HG03108 (cell line): ENCODE results near the gene MOB1A.
A peak's percentile ranks its signal among the peaks of the same experiment; 100 is the strongest.
"Not testable (repeated sequence)": the region's sequence is repeated elsewhere in the genome, so short reads cannot be mapped to it uniquely, and the experiment has no call there.

Experiments used
- ATAC-seq: cut with Tn5 transposase; IDR thresholded peaks from one replicate; pipeline ENCODE4 v1.9.1; 2021; ENCODE audit warnings: moderate library complexity; ENCODE audit not compliant: unreplicated experiment

MOB1A gene

GRCh38 chr2:74199275-74199701 lies 20.6 kb upstream of the MOB1A start:
- no peak for ATAC-seq

- peak; percentile 89 for ATAC-seq
These were observed 20.0 kb upstream of the MOB1A start, which contains the start of gene MTHFD2 for GRCh38 chr2:74198461-74199274. Gene MTHFD2 (plus strand): TSS chr2:74198615. CDS start chr2:74198642, 27 bp downstream.

- no peak for ATAC-seq
These were observed 19.4 kb upstream of the MOB1A start for GRCh38 chr2:74198023-74198460.

- no peak for ATAC-seq
These were observed 18.4 kb upstream of the MOB1A start for GRCh38 chr2:74197049-74197448.

- ATAC-seq: no peak
These were observed 16.1 kb upstream of the MOB1A start for GRCh38 chr2:74194799-74195198.

- ATAC-seq: no peak
These were observed 13.1 kb upstream of the MOB1A start for GRCh38 chr2:74191596-74192380.

- no peak for ATAC-seq
These were observed 10.0 kb upstream of the MOB1A start for GRCh38 chr2:74188696-74189095.

GRCh38 chr2:74188018-74188601 lies 9.4 kb upstream of the MOB1A start:
- ATAC-seq: no peak

GRCh38 chr2:74186706-74187105 lies 8.0 kb upstream of the MOB1A start:
- not testable (repeated sequence) for ATAC-seq

GRCh38 chr2:74186038-74186437 lies 7.4 kb upstream of the MOB1A start:
- ATAC-seq: peak; percentile 66

GRCh38 chr2:74183878-74184277 lies 5.2 kb upstream of the MOB1A start:
- no peak for ATAC-seq

GRCh38 chr2:74181739-74182138 lies 3.1 kb upstream of the MOB1A start:
- ATAC-seq: peak; percentile 32

GRCh38 chr2:74179063-74179865 lies 585 bp upstream of the MOB1A start:
- ATAC-seq: no peak

GRCh38 chr2:74177696-74178095 lies 983 bp downstream of the MOB1A start:
- ATAC-seq: no peak

- no peak for ATAC-seq
These were observed 3.8 kb downstream of the MOB1A start for GRCh38 chr2:74174909-74175308.

GRCh38 chr2:74168739-74169138 lies 9.9 kb downstream of the MOB1A start:
- no peak for ATAC-seq

- no peak for ATAC-seq
These were observed 13.9 kb downstream of the MOB1A start for GRCh38 chr2:74164761-74165160.

- ATAC-seq: no peak
These were observed 15.7 kb downstream of the MOB1A start for GRCh38 chr2:74162951-74163350.

- ATAC-seq: no peak
These were observed 22.8 kb downstream of the MOB1A start for GRCh38 chr2:74155830-74156229.

GRCh38 chr2:74152954-74153353 lies 25.7 kb downstream of the MOB1A start:
- ATAC-seq: no peak
